Activated gamma-delta T cell (primary cell): ENCODE results near the gene OR4N2.
"Not testable (repeated sequence)": the region's sequence is repeated elsewhere in the genome, so short reads cannot be mapped to it uniquely, and the experiment has no call there.

Experiments used
- DNase-seq: peaks from one replicate; lab custom pipeline; 2025; lab: John Stamatoyannopoulos, UW

The OR4N2 gene

GRCh38 chr14:19834203-19834848 lies 30.8 kb downstream of the OR4N2 start:
- not testable (repeated sequence) for DNase-seq

- no peak for DNase-seq
Measured at GRCh38 chr14:19838433-19838832, 34.9 kb downstream of the OR4N2 start.

DNA sequence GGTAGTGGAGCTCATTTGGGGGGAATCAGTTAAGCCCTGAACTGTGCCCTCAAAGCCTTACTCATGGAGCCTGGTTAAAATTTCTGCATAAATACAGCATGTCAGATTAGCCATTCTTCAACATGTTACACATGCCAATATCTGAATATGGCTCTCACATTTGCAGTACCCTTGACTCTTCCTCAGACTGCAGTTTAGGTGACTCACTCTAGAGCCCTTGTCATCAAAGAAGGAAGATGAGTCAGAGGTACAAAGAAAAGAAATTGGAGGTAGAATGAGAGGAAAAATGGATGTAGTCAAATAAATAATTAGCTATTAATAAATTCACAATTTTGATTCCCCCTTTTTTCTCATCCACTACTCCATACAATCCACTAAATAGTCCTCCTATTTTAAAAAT lies 47.8 kb downstream of the OR4N2 start:
- DNase-seq, result no peak

DNA sequence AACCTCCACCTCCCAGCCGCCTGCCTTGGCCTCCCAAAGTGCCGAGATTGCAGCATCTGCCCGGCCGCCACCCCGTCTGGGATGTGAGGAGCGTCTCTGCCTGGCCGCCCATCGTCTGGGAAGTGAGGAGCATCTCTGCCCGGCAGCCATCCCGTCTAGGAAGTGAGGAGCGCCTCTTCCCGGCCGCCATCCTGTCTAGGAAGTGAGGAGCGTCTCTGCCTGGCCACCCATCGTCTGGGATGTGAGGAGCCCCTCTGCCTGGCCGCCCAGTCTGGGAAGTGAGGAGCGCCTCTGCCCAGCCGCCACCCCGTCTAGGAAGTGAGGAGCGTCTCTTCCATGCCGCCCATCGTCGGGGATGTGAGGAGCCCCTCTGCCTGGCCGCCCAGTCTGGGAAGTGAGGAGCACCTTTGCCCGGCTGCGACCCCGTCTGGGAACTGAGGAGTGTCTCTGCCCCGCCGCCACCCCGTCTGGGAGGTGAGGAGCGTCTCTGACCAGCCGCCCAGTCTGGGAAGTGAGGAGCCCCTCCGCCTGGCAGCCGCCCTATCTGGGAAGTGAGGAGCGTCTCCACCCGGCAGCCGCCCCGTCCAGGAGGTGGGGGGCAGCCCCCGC lies 62.6 kb downstream of the OR4N2 start:
- DNase-seq, result not testable (repeated sequence)

- no peak for DNase-seq
Measured at GRCh38 chr14:19873178-19873577, 69.6 kb downstream of the OR4N2 start.

DNA sequence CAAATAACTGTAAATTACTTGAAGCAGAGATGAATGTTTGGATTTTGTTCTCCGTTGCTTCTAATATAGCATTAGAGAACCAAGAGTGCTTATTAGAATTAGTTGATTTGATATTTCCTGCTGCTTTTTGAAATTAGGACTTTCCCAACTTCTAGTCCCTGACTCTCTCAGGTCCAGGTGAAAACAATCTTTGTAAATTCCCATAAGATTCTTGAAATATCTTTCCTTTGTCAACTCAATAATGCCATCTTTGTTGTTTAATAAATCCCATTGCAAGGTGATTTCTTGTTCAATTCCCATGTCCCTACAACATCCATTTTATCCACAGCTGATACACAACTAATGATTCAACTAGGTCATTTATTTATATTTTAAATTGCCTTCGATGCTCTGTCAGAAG lies 71.3 kb downstream of the OR4N2 start, which contains the start of gene OR4K2:
OR4K2 (plus strand) TSS at position 301 of the 400 bp plus-strand sequence. CDS start 1,126 bp downstream, outside the sequence.
- no peak for DNase-seq

DNA sequence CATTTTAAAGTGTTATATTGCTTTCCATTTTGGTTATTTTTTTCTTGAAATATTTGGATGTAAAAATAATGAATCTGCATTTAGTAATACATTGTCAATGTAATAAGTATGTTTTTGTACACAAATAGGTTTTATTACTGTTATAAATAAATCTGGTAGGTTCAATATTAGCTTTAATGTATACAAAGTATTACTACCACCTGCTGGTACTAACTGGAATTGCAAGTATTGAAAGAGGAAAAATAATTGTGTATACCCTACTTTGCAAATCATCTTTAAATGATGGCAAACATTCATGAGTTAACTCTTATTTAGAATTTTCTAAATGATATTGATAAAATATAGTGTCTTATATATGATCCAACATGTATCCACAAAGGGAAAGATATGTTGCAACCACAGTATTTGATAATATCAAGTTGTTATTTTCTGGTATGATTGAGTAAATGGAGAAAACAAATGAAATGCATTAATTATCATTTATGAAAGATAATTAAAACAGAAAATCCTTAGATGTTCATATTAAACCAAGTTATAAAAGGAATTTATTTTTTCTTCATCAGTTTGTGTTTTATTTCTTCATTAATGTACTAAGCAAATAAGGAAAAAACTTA lies 74.6 kb downstream of the OR4N2 start:
- DNase-seq, result no peak
